ENCODE measurements around the gene MZF1.
"Not testable (repeated sequence)": the region's sequence is repeated elsewhere in the genome, so short reads cannot be mapped to it uniquely, and the experiment has no call there.

The MZF1 gene

GRCh38 chr19:58554494-58555368 is 18.4 kb downstream of the MZF1 start, which contains the start of gene CHMP2A:
TSS of gene CHMP2A (minus strand) at chr19:58555105. CDS start at chr19:58554212, 893 bp downstream.
- no peak for DNase-seq

GRCh38 chr19:58553799-58554493 is 19.2 kb downstream of the MZF1 start:
- DNase-seq = no peak

DNA sequence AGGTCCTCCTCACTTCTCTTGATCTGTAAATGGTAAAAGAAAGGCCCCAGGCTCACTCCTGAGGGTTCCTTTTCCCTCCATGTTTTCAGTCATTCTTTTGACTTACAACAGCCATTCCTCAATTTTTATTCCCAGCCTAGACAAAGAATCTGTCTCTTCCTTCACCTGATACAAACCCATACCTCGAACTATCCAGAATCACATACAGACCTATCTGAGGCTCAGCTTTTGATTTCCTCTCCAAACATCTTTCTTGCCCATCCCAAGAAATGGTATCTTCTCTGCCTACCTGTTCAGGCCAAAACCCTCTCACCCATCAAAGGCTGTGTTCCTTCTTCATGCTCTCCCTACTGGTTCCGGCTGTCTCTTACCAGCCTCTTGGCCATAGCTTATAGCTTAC is 20.5 kb downstream of the MZF1 start:
- no peak for DNase-seq

DNA sequence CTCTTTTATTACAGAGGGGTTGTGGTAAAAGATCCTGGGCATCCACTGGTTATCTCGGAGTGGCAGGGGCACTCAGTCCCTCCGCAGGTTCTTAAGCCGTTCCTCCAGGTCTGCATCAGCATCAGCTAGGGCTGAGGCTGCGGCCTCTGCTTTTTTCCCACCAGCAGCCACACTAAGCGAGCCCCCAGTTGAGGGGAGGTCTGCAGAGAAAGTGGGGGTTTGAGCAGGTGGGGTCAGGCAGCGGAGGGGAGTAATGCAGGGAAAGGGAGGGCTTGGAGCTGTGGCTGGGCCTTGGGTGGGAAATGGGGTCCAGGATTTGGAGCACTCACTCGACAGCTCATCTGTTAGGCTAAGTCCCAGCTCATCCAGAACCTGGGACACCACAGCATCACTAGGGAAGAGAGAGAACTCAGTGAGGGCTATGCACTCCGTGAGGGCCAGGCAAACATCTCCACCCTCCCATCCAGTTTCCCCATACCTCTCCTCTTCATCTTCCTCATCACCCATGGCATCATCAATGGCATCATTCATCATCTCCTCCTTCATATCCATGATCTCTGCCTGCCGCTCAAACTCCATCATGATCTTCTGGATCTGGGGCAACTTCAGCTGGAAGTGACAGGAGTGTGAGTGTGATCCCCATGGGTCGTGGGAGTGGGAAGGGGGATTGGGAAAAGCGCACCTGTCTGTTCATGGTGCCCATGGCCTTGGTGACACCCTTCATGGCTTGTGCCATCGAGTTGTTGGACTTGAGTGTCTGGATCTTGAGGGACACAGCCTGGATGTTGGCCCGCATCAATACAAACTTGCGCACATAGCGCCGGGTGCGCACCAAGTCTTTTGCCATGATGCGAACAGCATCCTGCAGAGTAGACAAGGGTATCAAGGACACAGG is 21.3 kb downstream of the MZF1 start:
- DNase-seq = no peak

- DNase-seq = no peak
Measured at GRCh38 chr19:58551123-58551497, 22.0 kb downstream of the MZF1 start.

GRCh38 chr19:58550362-58551122 is 22.6 kb downstream of the MZF1 start:
- DNase-seq = no peak

GRCh38 chr19:58549664-58550361 is 23.3 kb downstream of the MZF1 start:
- DNase-seq = no peak

DNA sequence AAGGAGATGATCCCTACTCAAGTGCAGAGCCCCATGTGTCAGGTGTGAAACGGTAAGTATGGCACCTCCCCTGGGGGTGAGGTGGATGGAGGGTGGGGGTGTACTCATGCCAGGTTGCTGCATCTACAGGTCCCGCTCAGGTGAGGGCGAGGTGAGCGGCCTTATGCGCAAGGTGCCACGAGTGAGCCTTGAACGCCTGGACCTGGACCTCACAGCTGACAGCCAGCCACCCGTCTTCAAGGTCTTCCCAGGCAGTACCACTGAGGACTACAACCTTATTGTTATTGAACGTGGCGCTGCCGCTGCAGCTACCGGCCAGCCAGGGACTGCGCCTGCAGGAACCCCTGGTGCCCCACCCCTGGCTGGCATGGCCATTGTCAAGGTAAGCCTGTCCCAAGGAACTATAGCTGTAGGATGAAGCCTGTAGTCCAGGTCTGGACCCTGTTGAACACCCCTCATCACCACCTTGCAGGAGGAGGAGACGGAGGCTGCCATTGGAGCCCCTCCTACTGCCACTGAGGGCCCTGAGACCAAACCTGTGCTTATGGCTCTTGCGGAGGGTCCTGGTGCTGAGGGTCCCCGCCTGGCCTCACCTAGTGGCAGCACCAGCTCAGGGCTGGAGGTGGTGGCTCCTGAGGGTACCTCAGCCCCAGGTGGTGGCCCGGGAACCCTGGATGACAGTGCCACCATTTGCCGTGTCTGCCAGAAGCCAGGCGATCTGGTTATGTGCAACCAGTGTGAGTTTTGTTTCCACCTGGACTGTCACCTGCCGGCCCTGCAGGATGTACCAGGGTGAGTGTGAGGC is 24.1 kb downstream of the MZF1 start:
- no peak for DNase-seq

- no peak for DNase-seq
Measured at GRCh38 chr19:58547323-58548312, 25.5 kb downstream of the MZF1 start.

DNA sequence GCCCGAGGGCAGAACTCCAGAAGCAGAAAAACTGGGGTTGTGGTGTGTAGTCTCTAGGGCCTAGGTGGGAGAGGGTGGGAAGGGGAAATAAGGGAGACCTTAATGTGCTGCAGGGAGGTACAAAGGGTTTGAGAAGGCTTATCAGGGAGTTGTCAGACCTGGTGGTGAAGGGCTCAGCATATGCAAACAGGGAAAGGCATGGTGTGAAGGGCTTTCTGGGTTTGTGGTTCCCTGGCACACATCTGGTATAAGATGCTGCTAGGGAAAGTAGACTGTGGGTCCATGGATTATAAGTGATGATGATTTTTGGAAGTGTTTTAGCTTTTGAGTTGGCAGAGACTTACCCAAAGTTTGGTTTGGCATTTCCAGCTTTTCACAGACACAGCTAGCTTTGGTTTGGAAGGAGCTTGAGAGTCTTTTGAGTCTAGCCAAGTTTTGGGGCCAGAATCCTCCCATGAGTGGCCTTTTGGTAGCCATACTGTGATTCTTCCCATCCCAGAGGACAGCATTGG is 27.1 kb downstream of the MZF1 start:
- DNase-seq = no peak

DNA sequence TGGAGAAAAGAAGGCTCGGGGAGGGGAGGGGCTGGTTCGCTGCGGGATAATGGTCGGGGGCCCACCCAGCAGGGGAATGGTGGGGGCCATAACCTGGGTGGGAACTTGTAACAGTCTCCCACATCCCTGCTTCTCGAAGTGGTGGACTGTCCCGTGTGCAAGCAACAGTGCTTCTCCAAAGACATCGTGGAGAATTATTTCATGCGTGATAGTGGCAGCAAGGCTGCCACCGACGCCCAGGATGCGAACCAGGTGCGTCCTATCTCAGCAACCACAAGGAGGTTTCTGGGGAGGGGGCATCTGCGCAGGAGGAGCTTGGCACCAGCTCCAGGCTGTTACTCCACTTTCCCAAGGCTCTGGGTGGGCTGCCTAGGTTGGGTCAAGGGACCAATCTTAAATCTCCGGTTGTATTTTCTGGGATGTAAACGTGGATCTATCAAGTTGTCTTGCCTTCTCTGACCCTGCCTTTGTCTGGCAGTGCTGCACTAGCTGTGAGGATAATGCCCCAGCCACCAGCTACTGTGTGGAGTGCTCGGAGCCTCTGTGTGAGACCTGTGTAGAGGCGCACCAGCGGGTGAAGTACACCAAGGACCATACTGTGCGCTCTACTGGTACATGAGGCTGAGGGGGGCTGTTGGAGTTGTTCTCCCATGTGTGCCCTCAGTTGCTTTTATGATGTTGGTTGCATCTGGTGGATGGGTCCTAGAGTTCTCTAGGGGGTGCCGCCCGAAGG is 27.7 kb downstream of the MZF1 start:
- DNase-seq = no peak

DNA sequence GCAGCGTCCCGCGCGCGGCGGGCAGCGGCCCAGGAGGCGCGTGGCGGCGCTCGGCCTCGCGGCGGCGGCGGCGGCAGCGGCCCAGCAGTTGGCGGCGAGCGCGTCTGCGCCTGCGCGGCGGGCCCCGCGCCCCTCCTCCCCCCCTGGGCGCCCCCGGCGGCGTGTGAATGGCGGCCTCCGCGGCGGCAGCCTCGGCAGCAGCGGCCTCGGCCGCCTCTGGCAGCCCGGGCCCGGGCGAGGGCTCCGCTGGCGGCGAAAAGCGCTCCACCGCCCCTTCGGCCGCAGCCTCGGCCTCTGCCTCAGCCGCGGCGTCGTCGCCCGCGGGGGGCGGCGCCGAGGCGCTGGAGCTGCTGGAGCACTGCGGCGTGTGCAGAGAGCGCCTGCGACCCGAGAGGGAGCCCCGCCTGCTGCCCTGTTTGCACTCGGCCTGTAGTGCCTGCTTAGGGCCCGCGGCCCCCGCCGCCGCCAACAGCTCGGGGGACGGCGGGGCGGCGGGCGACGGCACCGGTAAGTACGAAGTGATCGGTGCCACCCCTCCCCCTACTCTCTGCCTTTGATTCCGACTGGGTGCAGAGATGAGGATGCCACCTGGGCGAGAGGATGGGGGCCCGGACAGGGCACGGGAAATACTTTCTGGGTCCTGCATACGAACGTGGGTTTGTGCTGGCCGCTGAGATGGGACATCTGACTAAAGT is 28.4 kb downstream of the MZF1 start:
- DNase-seq = no peak

- no peak for DNase-seq
Measured at GRCh38 chr19:58543826-58544590, 29.1 kb downstream of the MZF1 start, which contains the start of gene TRIM28. TSS of gene TRIM28 (plus strand) at chr19:58544064. CDS start at chr19:58544758, 694 bp downstream.

- DNase-seq = not testable (repeated sequence)
Measured at GRCh38 chr19:58542641-58543372, 30.3 kb downstream of the MZF1 start.

DNA sequence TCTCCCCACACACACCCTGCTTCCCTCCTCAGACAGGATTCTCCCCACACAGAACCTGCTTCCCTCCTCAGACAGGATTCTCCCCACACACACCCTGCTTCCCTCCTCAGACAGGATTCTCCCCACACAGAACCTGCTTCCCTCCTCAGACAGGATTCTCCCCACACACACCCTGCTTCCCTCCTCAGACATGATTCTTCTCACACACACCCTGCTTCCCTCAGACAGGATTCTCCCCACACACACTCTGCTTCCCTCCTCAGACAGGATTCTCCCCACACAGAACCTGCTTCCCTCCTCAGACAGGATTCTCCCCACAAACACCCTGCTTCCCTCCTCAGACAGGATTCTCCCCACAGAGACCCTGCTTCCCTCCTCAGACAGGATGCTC is 34.0 kb downstream of the MZF1 start:
- DNase-seq = not testable (repeated sequence)
